SW 1271 (cell line): ENCODE data around the gene NKX2-3.

Source experiments
- DNase-seq, 2 experiments: peaks; one replicate each; lab custom pipeline; 2025; lab: John Stamatoyannopoulos, UW

NKX2-3 gene

DNA sequence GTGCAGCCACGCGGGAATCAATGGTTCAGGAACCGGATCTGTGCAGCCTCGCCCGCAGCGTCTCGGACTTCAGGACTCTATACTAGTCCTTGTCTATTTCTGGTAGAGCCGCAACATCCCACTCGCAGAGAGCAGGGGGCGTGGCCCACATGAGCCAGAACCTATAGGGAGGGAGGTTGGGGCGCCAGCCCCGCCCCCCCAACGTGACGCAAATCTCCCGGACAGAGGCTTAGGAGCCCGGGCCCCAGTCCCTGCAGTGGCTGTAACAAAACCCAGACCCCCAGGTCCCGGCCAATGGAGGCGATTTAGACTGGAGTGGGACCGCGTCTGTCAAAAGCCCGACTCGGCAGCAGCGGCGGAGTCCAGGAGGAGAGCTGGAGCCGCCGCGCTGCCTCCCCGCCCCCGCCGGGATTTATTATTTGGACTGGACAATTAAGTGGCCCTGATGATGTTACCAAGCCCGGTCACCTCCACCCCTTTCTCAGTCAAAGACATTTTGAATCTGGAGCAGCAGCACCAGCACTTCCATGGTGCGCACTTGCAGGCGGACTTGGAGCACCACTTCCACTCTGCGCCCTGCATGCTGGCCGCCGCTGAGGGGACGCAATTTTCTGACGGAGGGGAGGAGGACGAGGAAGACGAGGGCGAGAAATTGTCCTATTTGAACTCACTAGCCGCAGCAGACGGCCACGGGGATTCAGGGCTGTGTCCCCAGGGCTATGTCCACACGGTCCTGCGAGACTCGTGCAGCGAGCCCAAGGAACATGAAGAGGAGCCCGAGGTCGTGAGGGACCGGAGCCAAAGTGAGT lies at the start of gene NKX2-3:
NKX2-3 (plus strand) TSS at position 256 of the 809 bp plus-strand sequence; CDS start at position 446, 190 bp downstream.
- DNase-seq = no peak

DNA sequence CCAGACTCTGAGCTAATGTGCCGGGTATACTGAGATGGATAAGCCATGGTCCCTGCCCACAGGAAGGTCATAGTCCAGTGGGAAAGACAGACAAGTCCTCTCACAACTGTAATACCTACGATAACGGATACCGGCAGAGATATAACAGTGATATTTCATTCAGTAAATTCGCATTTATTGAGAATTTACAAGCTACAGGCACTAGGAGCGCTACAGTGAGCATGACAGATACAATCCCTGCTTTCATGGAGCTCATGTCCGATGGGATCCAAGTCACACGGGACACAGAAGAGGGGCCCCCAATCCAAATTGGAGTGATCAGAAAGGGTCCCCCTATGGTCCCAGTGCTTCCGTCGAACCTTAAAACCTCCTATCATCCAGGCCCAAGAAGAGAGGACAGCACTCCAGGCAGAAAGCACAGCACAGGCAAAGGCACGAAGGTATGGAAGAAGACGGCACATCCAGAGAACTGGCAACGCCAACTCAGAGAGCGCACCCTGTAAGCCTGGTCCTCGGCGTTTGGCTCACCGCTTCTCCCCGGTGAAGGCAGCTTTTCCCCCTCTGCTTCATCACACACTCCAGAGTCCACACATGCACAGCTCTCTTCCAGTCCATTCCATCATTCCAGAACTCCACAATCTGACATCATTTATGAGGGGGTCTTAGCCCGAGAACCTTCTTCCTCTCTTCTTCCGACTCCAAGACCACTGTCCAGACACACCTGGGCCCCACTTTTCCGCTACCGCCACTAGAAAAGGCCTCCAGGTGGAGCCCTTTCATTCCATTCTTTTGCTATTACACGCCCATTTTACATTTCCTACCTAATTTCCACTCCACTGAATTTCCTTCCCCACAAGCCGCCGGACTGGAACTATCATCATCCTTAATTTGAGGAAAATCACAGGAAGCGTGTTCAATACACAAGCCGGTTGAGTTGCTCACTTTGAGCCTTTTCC lies 47.8 kb upstream of the NKX2-3 start:
- no peak for DNase-seq

DNA sequence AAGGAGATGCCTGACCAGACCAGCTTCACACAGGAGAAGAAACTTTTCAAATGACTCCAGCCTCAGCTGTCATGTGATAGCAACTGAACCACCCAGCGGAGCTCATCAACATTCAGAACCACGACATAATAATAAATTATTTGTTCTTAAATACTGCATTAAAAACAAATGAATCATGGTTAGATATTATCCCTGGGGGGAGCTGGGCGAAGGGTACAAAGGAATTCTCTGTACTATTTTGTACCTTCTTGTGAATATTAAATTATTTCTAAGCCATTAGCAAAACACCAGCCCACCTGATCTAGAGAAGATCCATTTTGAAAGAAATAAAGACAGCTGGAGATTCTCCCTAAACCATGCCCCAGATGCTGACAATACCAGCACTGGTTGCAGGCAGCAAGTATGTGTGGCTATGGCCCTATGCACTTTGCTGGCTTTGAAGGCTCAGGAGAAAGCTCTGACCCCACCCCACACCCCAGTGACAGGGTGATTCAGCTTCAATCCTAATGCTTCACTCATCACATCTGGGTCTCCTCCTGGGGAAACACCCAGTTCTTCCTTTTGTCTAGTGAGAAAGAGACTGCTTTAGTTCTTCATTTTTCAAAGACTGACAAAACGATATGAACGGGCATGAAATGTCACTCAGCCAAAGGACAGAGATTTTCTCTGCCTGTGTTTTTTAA lies 45.5 kb upstream of the NKX2-3 start:
- no peak for DNase-seq

GRCh38 chr10:99489271-99489670 lies 43.5 kb upstream of the NKX2-3 start:
- DNase-seq = no peak

- DNase-seq = no peak
These were observed 35.3 kb upstream of the NKX2-3 start for GRCh38 chr10:99497343-99498025.

- DNase-seq = no peak
These were observed 26.3 kb upstream of the NKX2-3 start for GRCh38 chr10:99506416-99506815.

GRCh38 chr10:99507265-99507664 lies 25.5 kb upstream of the NKX2-3 start:
- no peak for DNase-seq

GRCh38 chr10:99513061-99513460 lies 19.7 kb upstream of the NKX2-3 start:
- no peak for DNase-seq

DNA sequence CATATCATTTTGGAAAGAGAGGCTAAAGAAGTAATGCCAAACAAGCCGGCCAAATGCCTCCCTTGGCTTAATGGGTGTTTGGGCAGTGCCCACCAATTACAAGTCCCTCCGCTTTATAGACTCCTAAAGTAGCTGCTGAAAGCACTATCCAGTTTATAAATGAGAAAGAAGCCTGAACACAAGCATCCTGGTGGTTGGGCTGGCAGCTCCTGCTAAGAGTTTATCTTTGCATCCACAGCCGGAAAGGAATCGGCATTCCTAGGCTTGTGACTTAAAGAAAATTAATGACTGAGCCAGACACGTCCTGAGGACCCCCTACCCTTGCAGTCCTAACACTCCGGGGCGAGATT lies 13.1 kb upstream of the NKX2-3 start:
- no peak for DNase-seq

DNA sequence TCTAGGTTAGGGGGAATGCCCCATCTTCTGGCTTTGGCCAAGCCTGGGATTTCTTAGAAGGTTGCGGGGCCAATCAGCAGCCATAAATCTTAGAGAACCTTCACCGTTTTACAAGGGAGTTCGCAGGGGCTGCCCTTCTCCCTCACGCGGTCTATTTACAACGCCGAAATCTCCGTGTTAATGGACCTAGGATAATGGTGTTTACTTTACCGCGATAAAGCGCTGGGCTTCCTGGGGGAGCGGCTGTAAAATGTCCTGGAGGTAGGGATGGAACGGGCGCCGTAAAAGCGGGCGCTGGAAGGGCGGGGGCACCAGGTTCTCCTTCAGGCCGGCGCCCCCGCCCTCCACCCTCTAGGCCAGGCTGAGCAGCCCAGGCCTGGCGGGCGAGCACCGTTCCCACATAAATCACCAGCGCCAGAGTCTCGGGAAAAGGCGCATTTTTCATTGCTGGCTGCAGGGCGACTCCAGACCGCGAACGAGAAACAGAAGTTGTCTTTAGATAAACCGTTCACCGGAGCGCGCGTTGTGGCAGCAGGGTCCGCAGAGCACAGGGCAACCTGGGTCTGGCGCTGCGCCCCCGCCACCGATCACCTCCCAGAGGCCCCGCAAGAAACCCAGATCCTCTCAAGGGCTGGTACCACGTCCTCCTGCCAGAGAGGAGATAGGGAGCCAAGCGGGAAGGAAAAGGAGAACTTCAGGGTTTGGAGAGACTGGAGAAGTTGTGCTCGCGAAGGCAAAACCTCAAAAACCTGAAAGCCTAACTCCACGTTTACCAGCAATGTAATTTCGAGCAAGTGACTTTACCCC lies 12.5 kb upstream of the NKX2-3 start:
- no peak for DNase-seq

DNA sequence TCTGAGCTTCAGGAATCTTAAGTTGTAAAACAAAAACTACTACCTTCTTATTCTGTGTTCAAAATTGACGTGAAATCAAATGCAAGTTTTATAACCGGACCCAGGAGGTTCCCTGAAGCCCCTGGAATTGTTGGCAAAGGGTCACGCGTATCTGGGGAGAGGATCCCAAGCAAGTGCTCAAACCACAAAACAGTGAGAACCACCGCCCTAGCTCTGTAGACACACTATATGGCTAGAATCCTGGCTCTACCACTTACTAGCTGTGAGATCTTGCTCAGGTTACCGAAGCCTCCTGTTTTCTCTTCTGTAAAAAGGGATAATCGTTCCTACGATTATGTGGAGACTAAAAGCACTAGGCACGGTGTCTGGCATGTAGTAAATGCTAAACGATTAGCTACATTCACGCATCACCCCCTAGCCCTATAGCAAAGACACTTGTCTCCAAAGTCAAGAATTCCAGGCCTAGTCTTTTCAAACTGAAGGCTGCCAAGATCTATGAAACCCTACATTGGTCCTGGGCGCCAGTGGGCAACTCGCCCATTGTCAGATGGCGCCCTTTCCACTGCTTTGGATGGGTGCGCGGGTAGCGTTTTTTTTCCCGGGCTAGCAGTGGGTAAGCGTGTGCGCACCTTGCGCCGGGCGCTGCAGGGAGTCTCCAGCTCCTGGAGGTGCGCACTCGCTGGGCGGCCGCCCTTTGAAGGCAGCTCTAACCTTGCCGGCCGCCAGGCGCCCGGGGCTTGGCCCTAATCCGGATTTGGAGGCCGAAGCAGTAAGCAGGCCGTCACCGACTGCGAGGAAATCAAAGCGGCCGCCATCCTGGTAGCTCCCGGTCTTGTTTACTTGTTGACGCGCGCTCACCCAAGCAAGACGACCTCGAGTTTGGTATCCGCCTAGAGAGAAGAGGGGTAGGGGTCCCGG lies 11.6 kb upstream of the NKX2-3 start:
- DNase-seq = no peak

DNA sequence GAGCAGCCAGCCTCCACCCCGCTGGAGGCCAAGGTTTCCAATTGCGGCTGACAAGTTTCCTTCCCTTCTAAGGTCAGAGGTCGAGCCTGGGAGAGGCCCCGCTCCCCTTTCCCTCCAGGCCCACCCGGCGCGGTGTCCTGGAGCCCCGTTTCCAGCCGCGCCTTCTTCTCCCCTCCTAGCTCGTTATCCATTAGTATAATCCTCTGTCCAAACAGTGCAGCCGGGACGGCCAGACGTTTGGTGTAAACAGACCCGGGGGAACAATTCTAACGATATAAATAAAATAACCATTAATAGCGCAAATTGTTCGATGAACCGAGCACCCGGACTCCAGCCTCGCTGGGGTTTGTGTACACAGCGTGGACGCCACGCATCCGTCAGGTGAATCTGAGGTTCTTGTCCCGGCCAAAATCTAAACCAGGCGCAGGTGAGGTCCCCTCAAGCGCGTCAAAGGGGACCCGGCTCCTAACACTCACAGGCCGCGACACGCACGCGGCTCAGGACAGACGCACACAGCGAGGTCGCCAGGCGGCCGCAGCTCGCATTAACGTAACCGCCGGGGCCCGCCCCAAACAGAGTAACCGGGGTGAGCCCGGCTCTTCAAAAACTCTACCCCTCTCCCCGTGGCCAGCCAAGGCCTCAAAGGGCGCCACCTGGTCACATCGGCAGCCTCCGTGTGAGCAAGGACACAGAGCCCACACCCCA lies 10.8 kb upstream of the NKX2-3 start:
- no peak for DNase-seq

- DNase-seq = no peak
These were observed 10.1 kb upstream of the NKX2-3 start for GRCh38 chr10:99522470-99523250.

DNA sequence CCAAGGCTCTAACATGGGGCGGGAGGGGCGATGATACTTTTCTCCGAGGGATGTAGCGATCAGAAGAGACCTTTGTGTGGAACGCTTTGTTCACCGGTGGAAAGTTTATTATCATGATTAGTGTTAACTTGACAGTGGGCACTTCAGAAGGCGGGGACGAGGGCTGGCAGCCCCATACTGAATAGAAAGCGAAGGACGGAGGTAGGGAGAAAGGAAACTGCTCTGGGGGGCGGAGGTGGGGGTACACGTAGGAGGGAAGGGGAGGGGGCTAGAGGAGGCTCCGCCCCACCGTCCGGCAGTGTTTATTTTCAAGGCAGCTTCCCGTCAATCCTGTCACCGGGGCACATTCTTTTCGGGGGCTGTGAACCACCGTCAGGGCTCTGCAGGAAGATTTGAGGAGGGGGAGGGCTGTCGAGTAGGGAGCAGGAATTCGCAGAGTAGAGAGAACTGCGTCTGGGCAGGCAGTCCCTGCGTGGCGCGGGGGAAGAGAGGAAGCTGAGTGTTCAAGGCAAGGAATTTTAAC lies 9.4 kb upstream of the NKX2-3 start:
- DNase-seq = no peak

DNA sequence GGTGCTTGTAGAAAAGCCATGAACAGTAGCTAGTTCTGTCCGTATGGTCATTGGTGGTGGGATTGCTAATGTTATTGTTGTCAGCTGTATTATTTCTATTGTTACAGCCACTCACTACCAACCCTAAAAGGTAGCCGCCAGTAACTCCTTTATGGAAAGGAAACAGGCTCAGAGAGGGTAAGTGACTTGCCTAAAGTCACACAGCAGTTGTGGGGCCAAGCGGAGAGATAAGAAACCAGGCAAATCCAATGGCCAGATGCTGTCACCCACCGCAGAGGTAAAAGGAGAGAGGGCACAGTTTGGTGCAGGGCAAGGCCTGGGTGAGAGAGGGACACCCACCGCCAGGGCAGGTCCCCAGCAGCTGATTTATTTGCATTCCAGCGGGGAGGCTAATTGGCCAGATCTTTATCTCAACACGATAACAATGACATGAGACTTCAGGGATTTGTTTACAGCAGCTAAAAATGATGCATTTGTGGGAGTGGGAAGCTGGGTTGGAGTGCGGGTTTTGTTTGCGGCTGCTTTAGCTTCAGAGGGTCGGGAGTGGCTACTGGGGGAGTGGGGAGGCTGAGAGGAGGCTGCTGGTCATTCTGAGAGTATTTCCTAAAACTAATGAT lies 8.6 kb upstream of the NKX2-3 start:
- DNase-seq = no peak

GRCh38 chr10:99524736-99525380 lies 7.9 kb upstream of the NKX2-3 start:
- DNase-seq = no peak

DNA sequence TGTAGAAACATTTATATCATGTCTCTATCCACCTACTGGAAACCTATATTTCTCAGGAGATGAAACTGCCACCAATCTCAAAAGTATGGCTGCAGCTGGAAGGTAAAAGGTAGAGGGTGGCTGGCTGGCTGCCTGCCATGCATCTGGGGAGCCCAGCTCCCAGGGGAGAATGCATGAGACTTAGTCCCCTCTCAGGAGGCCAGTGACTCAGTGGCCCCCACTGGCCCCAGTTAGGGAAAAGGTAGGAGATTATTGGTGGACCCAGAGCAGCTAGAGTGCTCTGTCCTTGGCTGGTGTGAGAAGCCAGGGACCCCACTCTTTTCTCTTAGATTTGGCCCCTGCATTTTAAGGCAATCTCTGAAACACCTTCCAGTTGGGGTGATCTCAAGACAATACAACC lies 6.8 kb upstream of the NKX2-3 start:
- no peak for DNase-seq
